SK-N-SH (cell line): ENCODE measurements around the gene OSBPL8. TPM values are rescaled to one million over a fixed set of nuclear protein-coding genes. Genes with fewer than 3 reads are reported as not detected.

Source experiments
- CTCF ChIA-PET: fragments of 300-600, 350-600 bp; formaldehyde crosslinking; extraction: SDS; loops from one replicate; lab custom pipeline; 2021; lab: Yijun Ruan, JAX
- POLR2A ChIA-PET: fragments of 350-600 bp; sonication (Branson Sonifier 250); formaldehyde crosslinking; extraction: SDS; loops from one replicate; lab custom pipeline; 2020; ENCODE audit warnings: antibody characterized with exemption, inconsistent platforms; lab: Yijun Ruan, JAX
- DNase-seq: peaks from one replicate; pipeline ENCODE4 v3.0.0; 2012
- H2AFZ ChIP-seq: fragments of 200-600 bp; sonication (generic); 2 replicates; pipeline ENCODE4 v1.8.1; 2016; ENCODE audit warnings: antibody characterized with exemption, mild to moderate bottlenecking, low read depth
- H3F3A ChIP-seq: fragments of 200-600 bp; sonication (generic); replicated peaks from 2 replicates; pipeline ENCODE3; 2016; ENCODE audit warnings: antibody characterized with exemption, mild to moderate bottlenecking; ENCODE audit not compliant: insufficient read depth
- H3K27ac ChIP-seq, 2 experiments: fragments of 200-500 bp in 1 of 2; fragments of 200-600 bp in 1 of 2; sonication (Bioruptor generic) in 1 of 2; sonication (generic), shearing (Covaris generic) in 1 of 2; 2 replicates each; pipeline versions ENCODE4 v1.5.1 to v1.6.1; 2014 to 2016; ENCODE audit warnings: low read depth in 2 of 2, inconsistent platforms in 1 of 2, low read length in 1 of 2, mild to moderate bottlenecking in 1 of 2, mixed read lengths in 1 of 2
- H3K27me3 ChIP-seq: fragments of 200-600 bp; sonication (generic), shearing (Covaris generic); 2 replicates; pipeline ENCODE4 v1.6.1; 2016; ENCODE audit warnings: mixed run types; ENCODE audit not compliant: insufficient read depth
- H3K36me3 ChIP-seq, 2 experiments: fragments of 200-500 bp in 1 of 2; fragments of 200-600 bp in 1 of 2; sonication (Bioruptor generic) in 1 of 2; sonication (generic) in 1 of 2; replicated peaks in 1 of 2; 2 replicates each; pipeline versions ENCODE3 to v1.5.1; 2014 to 2016; ENCODE audit warnings: low read length in 1 of 2, mild to moderate bottlenecking in 1 of 2; ENCODE audit not compliant: insufficient read depth in 2 of 2, control insufficient read depth in 1 of 2
- H3K4me1 ChIP-seq, 2 experiments: fragments of 200-500 bp in 1 of 2; fragments of 200-600 bp in 1 of 2; sonication (Bioruptor generic) in 1 of 2; sonication (generic), shearing (Covaris generic) in 1 of 2; 2 replicates each; pipeline versions ENCODE4 v1.5.1 to v1.6.1; 2014 to 2016; ENCODE audit warnings: low read depth in 1 of 2, low read length in 1 of 2, mixed run types in 1 of 2; ENCODE audit not compliant: insufficient read depth in 2 of 2, control insufficient read depth in 1 of 2
- H3K4me2 ChIP-seq: fragments of 200-600 bp; sonication (generic), shearing (Covaris generic); 2 replicates; pipeline ENCODE4 v1.6.1; 2017; ENCODE audit warnings: mixed run types
- H3K4me3 ChIP-seq, 2 experiments: fragments of 200-500 bp in 1 of 2; fragments of 200-600 bp in 1 of 2; sonication (Bioruptor generic) in 1 of 2; sonication (generic), shearing (Covaris generic) in 1 of 2; 2 replicates each; pipeline versions ENCODE4 v1.5.1 to v1.8.1; 2014 to 2016; ENCODE audit warnings: low read depth in 2 of 2, inconsistent platforms in 1 of 2, low read length in 1 of 2, mild to moderate bottlenecking in 1 of 2, mixed read lengths in 1 of 2, moderate library complexity in 1 of 2
- H3K79me2 ChIP-seq: fragments of 200-600 bp; sonication (generic); 2 replicates; pipeline ENCODE4 v1.8.1; 2017; ENCODE audit warnings: mild to moderate bottlenecking; ENCODE audit not compliant: insufficient read depth
- H3K9ac ChIP-seq: fragments of 200-600 bp; sonication (generic); 2 replicates; pipeline ENCODE4 v1.6.1; 2017; ENCODE audit warnings: mixed run types
- H3K9me2 ChIP-seq: fragments of 200-600 bp; sonication (generic); 2 replicates; pipeline ENCODE4 v1.6.1; 2017; ENCODE audit warnings: mixed run types
- H3K9me3 ChIP-seq: fragments of 200-600 bp; sonication (generic); 2 replicates; pipeline ENCODE4 v1.6.1; 2017; ENCODE audit warnings: mixed run types, mild to moderate bottlenecking, moderate library complexity
- H4K20me1 ChIP-seq: fragments of 200-600 bp; sonication (generic); 2 replicates; pipeline ENCODE4 v1.6.1; 2017; ENCODE audit warnings: mild to moderate bottlenecking, mixed run types; ENCODE audit not compliant: insufficient read depth
- CTCF ChIP-seq: fragments of 200-600 bp; sonication (generic); IDR thresholded peaks from 2 replicates; pipeline ENCODE4 v1.6.1; 2017; ENCODE audit warnings: antibody characterized with exemption, mild to moderate bottlenecking, moderate library complexity
- GABPA ChIP-seq: IDR thresholded peaks from 2 replicates; pipeline ENCODE4 v1.4.0; 2012; ENCODE audit warnings: low read depth, mild to moderate bottlenecking
- GATA2 ChIP-seq: sonication (generic); formaldehyde crosslinking; IDR thresholded peaks from 2 replicates; pipeline ENCODE4 v1.5.0; 2020; ENCODE audit warnings: mild to moderate bottlenecking, missing genetic modification reagents
- JUND ChIP-seq: IDR thresholded peaks from 2 replicates; pipeline ENCODE4 v1.4.0; 2012
- MAX ChIP-seq: IDR thresholded peaks from 2 replicates; pipeline ENCODE4 v1.4.0; 2012; ENCODE audit warnings: low read depth
- MEF2A ChIP-seq: IDR thresholded peaks from 2 replicates; pipeline ENCODE4 v1.4.0; 2012; ENCODE audit warnings: low read depth, borderline replicate concordance
- MXI1 ChIP-seq: IDR thresholded peaks from 2 replicates; pipeline ENCODE4 v1.6.1; 2012; ENCODE audit warnings: mild to moderate bottlenecking, low read depth, low read length, improper control_type of control experiment
- NRF1 ChIP-seq: IDR thresholded peaks from 2 replicates; pipeline ENCODE4 v1.6.1; 2012; ENCODE audit warnings: low read depth, mild to moderate bottlenecking, low read length
- RCOR1 ChIP-seq: fragments of 150-350 bp; IDR thresholded peaks from 2 replicates; pipeline ENCODE4 v1.6.1; 2017; ENCODE audit warnings: antibody characterized with exemption, low read length
- RFX5 ChIP-seq: IDR thresholded peaks from 2 replicates; pipeline ENCODE4 v1.6.1; 2012; ENCODE audit warnings: mild to moderate bottlenecking, improper control_type of control experiment, low read length
- RXRA ChIP-seq: IDR thresholded peaks from 2 replicates; pipeline ENCODE4 v1.4.0; 2012; ENCODE audit warnings: low read depth, mild to moderate bottlenecking, borderline replicate concordance
- SMC3 ChIP-seq: IDR thresholded peaks from 2 replicates; pipeline ENCODE4 v1.6.1; 2012; ENCODE audit warnings: low read depth, low read length, improper control_type of control experiment
- TAF1 ChIP-seq: IDR thresholded peaks from 2 replicates; pipeline ENCODE4 v1.6.1; 2012; ENCODE audit warnings: low read depth, mild to moderate bottlenecking, low read length, moderate library complexity, borderline replicate concordance
- TCF12 ChIP-seq: IDR thresholded peaks from 2 replicates; pipeline ENCODE4 v1.4.0; 2012
- ZBTB33 ChIP-seq: IDR thresholded peaks from 2 replicates; pipeline ENCODE4 v1.4.0; 2012; ENCODE audit warnings: low read depth, borderline replicate concordance
- WGBS: methylation state at CpG from one replicate; pipeline ENCODE4 v1.1.6; 2017; ENCODE audit warnings: low lambda C conversion rate; 5-methylcytosine and 5-hydroxymethylcytosine counted together
- polyA plus RNA-seq, 3 experiments: library from polyadenylated mRNA; depleted of rRNA; stranded (reverse); fragments of >200 nt; gene quantifications; 2 replicates each; pipeline ENCODE4 v1.2.3, GENCODE V29; 2012

The OSBPL8 gene
- polyA plus RNA-seq, 1 of the 3 experiments (the other 2 are of a cell fraction), result 10.6 TPM

GRCh38 chr12:76375939-76376338 is 183.6 kb downstream of the OSBPL8 start:
- no peaks in the 10 kb centered on the region for H3K79me2 ChIP-seq
- H3F3A ChIP-seq, result peaks cover 29% of the 10 kb centered on the region
- no peaks in the 10 kb centered on the region for H3K9me2 ChIP-seq
- H3K4me1 ChIP-seq, result no peaks in the 10 kb centered on the region
- TF ChIP-seq TCF12 (no peak), RXRA (no peak), CTCF (no peak), GABPA (no peak), MAX (no peak), MEF2A (no peak), NRF1 (no peak)
- no peak overlapping the region for H3K4me3 ChIP-seq
- no peak overlapping the region for H3K9ac ChIP-seq
- no peak for DNase-seq
- H3K27me3 ChIP-seq, result no peaks in the 10 kb centered on the region
- no peak overlapping the region for H3K27ac ChIP-seq
- no peaks in the 10 kb centered on the region for H3K9me3 ChIP-seq
- ChIA-PET POLR2A (interaction anchor here (0.6 kb wide), 1 partner anchor 33 kb away, joined by 3 read pairs; no protein-coding TSS in a partner anchor), CTCF (interaction anchor here (2.0 kb wide), 1 partner anchor 80 kb away, joined by 6 read pairs; no protein-coding TSS in a partner anchor)
- no peaks in the 10 kb centered on the region for H4K20me1 ChIP-seq
- no peak overlapping the region for H2AFZ ChIP-seq
- no peak overlapping the region for H3K4me2 ChIP-seq
- peaks cover 37 to 73% of the 10 kb centered on the region in 2 experiments for H3K36me3 ChIP-seq

GRCh38 chr12:76375470-76375869 is 184.1 kb downstream of the OSBPL8 start:
- DNase-seq, result no peak
- H3K9me2 ChIP-seq, result no peaks in the 10 kb centered on the region
- H3K79me2 ChIP-seq, result no peaks in the 10 kb centered on the region
- no peak overlapping the region for H3K9ac ChIP-seq
- no peak overlapping the region for H3K4me3 ChIP-seq
- no peaks in the 10 kb centered on the region for H3K27me3 ChIP-seq
- H2AFZ ChIP-seq, result no peak overlapping the region
- TF ChIP-seq TAF1, result no peak
- TF ChIP-seq RFX5, result no peak
- TF ChIP-seq ZBTB33, result no peak
- TF ChIP-seq RCOR1, result no peak
- no peak for TF ChIP-seq JUND
- TF ChIP-seq SMC3, result no peak
- TF ChIP-seq RXRA, result no peak
- TF ChIP-seq GATA2, result no peak
- TF ChIP-seq MXI1, result no peak
- TF ChIP-seq, all 33 proteins: peak for 0
- WGBS, result 90% methylated on average over 1 of the region's 1 CpG
- H3K9me3 ChIP-seq, result no peaks in the 10 kb centered on the region
- peaks cover 40 to 73% of the 10 kb centered on the region in 2 experiments for H3K36me3 ChIP-seq
- CTCF ChIA-PET, result interaction anchor here (2.0 kb wide), 1 partner anchor 81 kb away, joined by 6 read pairs; no protein-coding TSS in a partner anchor
- no peak overlapping the region for H3K27ac ChIP-seq
- H3K4me1 ChIP-seq, result no peaks in the 10 kb centered on the region
- no peak overlapping the region for H3K4me2 ChIP-seq
- POLR2A ChIA-PET, result interaction anchor here (0.6 kb wide), 1 partner anchor 33 kb away, joined by 3 read pairs; no protein-coding TSS in a partner anchor
- no peaks in the 10 kb centered on the region for H4K20me1 ChIP-seq
- H3F3A ChIP-seq, result peaks cover 29% of the 10 kb centered on the region
